ENCODE data around the gene L1TD1.
A peak's percentile ranks its signal among the peaks of the same experiment; 100 is the strongest.
"Not testable (repeated sequence)": the region's sequence is repeated elsewhere in the genome, so short reads cannot be mapped to it uniquely, and the experiment has no call there.

L1TD1 gene

DNA sequence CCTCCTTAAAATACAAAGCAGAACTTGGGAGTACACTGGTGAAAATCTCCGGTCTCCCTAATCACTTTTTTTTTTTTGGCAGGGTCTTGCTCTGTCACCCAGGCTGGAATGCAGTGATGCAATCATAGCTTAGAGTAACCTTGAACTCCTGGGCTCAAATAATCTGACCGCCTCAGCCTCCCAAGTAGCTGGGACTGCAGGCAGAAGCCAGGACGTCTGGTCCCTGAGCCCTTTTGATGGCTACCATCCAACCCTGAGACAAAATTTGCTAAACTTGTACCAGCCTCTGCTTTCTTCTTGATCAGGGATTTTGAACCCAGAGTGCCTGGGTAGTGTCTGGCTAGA is 4.1 kb downstream of the L1TD1 start:
- DNase-seq = no peak

DNA sequence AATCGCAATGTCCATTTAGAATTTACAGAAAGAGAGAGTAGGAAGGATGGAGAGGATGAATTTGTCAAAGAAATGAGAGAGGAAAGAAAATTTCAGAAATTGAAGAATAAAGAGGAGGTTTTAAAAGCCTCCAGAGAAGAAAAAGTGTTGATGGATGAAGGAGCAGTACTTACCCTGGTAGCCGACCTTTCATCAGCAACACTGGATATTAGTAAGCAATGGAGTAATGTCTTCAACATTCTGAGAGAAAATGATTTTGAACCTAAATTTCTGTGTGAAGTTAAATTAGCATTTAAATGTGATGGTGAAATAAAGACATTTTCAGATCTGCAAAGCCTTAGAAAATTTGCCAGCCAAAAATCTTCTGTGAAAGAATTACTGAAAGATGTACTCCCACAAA is 12.5 kb downstream of the L1TD1 start:
- no peak for DNase-seq

DNA sequence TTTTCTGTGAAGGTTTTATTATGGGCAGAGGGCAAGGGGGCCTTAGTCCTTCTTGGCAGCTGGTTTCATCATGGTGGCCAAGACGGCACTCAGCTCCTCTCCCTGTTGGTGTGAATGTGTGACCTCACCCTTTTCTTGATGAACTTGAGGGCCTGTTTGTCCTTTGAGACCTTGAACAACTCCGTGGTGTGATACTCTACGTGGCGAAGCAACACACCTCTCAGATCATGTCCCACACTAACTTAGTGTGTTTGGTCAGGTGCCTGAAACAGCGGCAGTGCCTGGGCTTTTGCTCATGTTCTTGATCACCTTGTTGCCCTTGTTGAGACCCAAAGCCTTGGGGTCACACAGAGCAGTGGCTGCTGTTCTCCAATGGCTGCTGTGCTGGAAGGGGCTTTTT is 13.4 kb downstream of the L1TD1 start:
- DNase-seq = no peak

DNA sequence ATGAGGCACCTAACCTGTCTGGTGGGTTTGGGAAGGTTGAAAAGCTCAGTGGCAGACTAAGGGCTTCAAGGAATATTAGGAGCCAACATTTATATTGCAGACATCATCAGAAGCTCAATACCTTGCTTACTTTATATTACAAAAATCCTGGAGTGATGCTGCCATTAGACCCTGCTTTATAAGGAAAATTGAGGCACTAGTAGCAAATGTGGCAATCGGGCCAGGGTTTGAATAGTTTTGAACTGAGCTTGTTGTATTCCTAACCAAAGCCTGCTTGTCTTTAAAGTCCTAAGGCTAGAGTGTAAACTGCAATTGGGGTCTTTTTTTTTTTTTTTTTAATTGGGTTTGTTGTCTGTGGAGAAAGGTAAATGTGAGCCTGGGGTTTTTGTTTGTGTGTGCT is 14.3 kb downstream of the L1TD1 start:
- no peak for DNase-seq

DNA sequence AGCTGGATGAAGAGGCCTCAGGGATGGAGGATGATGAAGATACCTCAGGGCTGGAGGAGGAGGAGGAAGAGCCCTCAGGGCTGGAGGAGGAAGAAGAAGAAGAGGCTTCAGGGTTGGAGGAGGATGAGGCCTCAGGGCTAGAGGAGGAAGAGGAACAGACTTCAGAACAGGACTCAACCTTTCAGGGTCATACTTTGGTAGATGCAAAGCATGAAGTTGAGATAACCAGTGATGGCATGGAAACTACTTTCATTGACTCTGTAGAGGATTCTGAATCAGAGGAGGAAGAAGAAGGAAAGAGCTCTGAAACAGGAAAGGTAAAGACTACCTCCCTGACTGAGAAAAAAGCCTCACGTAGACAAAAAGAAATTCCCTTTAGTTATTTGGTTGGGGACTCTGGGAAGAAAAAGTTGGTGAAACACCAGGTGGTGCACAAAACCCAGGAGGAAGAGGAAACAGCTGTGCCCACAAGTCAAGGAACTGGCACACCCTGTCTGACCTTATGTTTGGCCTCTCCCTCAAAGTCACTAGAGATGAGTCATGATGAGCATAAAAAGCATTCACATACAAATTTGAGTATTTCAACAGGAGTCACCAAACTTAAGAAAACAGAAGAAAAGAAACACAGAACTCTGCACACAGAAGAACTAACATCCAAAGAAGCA is 15.4 kb downstream of the L1TD1 start:
- no peak for DNase-seq

DNA sequence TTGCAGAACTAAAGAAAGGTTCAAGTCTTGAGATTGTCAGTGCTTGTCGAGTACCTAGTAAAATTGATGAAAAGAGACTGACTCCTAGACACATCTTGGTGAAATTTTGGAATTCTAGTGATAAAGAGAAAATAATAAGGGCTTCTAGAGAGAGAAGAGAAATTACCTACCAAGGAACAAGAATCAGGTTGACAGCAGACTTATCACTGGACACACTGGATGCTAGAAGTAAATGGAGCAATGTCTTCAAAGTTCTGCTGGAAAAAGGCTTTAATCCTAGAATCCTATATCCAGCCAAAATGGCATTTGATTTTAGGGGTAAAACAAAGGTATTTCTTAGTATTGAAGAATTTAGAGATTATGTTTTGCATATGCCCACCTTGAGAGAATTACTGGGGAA is 16.3 kb downstream of the L1TD1 start:
- DNase-seq = peak; percentile 11

DNA sequence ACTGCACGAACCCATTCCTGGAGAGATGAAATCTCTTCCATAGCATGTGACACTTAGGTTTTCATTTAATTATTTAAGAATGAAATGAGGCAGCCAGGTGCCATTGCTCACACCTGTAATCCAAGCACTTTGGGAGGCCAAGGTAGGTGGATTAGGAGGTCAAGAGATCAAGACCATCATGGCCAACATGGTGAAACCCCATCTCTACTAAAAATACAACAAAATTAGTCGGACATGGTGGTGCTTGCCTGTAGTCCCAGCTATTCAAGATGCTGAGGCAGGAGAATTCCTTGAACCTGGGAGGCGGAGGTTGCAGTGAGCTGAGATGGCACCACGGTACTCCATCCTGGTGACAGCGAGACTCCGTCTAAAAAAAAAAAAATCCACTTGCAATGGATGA is 17.8 kb downstream of the L1TD1 start:
- DNase-seq = no peak

DNA sequence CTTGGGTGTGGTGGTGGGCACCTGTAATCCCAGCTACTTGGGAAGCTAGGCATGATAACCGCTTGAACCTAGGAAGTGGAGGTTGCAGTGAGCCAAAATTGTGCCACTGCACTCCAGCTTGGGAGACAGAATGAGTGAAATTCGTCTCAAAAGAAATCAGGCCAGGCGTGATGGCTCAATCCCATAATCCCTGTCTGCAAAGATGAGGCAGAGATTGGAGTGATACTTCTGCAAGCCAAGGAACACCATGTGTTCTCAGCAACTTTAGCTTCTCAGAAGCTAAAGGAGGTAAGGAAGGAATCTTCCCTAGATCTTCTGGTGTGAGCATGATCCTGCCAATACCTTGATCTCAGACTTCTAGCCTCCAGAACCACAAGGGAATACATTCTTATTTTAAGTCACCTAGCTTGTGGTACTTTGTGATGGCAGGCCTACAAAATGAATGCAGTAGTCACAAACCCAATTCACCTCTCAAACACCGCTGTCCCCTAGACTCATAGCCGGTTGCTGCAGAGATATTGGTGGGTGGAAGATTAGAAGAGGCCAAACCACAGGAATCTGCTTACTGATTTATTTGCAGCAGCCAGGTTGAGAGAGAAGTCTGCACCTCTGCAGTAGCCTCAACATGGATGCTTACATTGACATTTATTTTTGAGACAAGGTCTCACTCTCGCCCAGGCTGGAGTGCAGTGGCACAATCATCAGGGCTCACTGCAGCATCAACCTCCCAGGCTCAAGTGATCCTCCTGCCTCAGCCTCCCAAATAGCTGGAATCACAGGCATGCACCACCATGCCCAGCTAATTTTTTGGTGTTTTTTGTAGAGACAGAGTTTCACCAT is 18.6 kb downstream of the L1TD1 start:
- DNase-seq = no peak

DNA sequence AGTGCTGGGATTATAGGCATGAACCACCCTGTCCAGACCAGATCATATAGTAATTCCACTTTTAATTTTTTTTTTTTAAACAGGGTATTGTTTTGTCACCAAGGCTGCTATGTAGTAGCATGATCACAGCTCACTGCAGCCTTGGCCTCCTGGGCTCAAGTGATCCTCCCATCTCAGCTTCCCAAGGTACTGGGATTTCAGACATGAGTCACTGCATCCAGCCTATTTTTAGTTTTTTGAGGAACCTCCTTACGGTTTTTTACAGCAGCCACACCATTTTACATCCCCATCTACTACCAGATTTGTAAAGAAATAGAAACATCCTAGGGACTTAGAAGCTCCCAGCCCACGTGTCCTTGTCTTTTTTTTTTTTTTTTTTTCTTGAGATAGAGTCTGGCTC is 24.0 kb downstream of the L1TD1 start:
- no peak for DNase-seq

DNA sequence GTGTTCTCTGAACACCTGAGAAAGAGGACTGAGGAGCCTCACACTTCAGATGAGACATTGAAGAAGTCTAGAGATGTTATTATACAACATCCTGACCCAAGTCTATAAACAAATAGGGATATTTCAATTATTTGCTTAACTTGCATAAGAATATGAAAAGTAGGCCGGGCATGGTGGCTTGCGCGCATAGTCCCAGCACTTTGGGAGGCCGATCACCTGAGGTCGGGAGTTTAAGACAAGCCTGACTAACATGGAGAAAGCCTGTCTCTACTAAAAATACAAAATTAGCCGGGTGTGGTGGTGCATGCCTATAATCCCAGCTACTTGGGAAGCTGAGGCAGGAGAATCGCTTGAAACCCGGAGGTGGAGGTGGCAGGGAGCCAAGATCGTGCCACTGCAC is 25.8 kb downstream of the L1TD1 start:
- not testable (repeated sequence) for DNase-seq

DNA sequence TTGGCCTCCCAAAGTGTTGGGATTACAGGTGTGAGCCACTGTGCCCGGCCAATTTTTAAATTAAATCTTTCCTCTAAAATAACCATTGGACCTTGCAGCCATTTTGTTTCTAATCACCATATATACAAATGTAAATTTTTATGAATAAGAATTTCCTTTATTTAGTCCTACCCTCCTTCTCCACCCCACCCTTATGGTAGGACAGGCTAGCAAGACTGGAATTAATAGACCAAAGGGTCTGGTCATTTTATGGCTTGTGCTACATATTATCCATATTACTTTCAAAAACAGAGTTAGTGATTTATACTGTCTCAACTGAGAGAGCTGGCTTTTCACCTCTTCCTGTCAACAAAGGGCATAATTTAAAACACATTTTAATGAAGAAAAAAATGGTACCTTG is 26.5 kb downstream of the L1TD1 start:
- no peak for DNase-seq

DNA sequence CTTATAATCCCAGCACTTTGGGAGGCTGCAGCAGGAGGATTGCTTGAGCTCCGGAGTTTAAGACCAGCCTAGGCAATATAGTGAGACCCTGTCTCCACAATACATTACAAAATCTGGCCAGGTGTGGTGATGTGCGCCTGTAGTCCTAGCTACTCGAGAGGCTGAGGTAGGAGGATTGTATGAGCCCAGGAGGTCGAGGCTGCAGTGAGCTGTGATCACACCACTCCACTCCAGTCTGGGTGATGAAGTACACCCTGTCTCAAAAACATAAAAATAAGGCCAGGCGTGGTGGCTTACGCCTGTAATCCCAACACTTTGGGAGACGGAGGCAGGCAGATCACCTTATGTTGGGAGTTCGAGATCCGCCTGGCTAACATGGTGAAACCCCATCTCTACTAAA is 27.7 kb downstream of the L1TD1 start:
- DNase-seq = no peak

DNA sequence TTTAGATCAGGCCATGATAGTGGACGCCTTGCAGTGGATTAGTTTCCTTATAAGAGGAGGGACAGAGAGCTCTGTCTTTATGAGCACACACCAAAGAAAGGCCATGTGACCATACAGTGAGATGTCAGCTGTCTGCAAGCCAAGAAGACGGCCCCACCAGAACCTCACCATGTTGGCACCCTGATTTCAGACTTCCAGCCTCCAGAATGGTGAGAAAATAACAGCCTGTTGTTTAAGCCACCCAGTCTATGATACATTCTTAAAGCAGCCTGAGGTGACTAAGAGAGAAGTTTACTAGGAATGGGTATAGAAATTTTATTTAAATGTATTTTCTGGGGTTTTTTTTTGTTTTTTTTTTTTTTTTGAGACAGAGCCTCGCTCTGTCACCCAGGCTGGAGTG is 29.5 kb downstream of the L1TD1 start:
- no peak for DNase-seq

DNA sequence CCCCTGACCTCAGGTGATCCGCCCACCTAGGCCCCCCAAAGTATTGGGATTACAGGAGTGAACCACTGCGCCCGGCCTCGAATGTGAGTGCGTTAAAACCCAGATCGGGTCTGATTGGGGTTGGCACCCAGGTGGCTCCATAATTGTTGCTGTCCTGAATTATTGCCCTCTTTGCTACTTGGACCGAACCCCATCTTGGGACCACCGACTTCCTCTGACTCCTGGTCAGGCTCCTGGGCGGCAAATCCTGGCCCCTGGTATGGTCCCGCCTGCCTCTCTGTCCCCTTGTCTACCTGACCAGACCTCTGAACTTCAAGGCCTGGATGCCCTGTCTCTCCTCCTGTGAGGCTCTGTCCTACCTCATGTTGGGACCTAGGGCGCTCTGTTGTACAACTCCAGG is 32.8 kb downstream of the L1TD1 start:
- DNase-seq = no peak

DNA sequence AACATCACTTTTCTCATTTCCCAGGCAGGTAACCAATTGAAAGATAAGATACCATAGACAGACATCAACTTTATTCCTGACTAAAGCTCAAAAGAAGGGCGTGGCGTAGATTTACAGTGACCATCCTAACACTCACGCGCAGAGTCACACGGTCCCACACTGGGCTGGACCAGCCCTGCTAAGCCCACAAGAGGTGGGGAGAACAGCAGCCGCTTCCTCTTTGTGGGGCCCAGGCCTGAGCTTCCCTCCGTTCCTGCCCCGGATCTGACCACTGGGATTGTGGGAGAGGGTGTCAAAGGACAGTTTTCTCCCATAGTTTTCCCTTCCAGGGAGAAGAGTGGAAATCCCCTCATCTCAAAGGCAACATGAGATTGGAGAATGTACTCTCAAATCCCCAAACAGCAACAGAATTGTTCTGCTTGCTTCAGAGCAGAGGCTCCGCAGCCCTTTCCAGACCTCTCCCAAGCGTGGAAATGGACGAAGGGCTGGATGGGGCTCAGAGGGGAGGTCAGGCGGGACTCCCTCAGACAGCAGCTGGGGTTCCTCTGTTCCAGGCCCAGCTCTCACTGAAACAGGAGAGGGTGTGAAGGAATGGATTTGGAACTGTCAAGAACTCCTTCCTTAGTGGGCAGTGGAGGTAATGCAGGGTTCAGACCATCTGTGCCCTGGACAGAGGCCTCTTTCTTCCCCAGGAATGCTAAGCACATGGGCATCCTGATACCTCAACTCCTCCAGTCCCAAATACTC is 33.7 kb downstream of the L1TD1 start:
- DNase-seq = no peak

DNA sequence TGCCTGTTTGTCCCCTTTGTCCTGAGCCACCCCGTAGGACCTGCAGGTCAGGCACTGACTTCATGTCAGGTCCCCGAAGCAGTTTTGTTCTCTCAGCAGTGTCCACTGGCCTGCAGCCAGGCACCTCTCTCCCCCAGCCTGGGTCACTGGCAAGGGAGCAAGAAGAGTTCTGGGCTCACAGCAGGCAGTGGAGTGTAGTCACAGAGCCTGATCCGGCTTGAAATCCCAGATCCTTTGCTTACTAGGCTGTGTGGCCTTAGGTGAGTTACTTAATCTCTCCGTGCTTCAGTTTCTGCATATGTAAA is 34.2 kb downstream of the L1TD1 start:
- no peak for DNase-seq

DNA sequence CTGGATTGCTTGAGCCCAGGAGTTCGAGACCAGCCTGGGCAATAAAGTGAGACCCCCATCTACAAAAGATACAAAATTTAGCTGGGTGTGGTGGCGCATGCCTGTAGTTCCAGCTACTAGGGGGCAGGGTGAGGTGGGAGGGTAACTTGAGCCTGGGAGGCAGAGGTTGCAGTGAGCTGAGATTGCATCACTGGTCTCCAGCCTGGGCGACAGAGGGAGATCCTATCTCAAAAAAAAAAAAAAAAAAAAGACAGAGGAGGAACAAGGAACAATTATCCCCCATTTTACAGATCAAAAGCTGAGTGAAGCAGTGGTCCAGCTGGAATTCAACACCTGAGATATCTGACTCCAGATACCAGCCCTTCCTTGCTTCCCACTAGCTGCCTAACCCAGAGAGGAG is 34.8 kb downstream of the L1TD1 start:
- no peak for DNase-seq

DNA sequence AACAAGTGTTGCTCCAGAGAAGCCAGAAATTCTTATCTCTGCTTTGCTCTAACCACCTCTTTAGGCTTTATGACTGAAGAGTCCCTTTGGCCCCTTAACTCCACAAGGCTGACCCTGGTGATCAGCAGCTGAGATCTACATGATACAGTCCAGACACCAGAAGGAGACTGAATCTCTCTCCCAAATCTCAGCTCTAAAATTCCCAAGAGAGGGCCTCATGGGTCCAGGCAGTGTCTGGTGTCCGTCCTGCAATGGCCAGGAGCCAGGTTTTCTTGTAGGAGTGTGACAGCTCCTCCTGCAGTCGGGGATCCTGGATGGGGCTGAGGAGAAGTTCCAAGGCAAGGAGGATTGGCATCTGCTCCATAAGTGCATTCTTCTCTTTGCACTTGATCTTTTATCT is 35.3 kb downstream of the L1TD1 start:
- no peak for DNase-seq

DNA sequence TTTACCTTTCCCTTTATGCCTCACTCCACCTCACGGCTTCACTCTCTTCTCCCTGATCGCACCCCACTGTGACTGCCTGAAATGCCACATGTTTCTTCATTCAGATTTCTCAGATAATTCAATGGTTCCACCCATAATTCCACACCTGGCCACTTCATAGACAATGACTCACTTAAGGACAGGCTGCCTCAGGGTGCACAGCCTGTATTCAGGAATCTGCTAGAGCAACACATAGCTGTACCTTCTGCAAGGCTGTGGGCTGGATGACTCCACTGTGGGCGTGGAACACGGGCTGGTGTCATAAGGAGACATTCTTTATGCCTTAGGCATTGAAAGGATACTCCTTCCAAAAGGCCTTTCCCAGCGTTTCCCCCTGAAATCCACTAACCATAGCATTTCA is 36.1 kb downstream of the L1TD1 start:
- no peak for DNase-seq

DNA sequence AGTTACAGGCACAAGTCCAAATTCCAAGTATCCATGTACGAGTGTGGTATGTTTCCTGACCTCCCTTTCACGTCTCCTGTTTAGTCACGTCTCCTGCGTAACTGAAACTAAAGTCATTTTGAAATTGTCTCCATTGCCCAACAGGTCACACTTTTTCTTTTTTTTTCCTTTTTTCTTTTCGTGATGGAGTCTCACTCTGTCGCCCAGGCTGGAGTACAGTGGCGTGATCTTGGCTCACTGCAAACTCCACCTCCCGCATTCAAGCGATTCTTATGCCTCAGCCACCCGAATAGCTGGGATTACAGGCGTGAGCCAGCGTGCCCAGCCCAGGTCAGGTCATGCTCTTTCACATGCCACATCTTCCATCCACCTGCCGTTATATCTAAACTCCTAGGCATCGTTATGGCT is 38.2 kb downstream of the L1TD1 start:
- DNase-seq = no peak

DNA sequence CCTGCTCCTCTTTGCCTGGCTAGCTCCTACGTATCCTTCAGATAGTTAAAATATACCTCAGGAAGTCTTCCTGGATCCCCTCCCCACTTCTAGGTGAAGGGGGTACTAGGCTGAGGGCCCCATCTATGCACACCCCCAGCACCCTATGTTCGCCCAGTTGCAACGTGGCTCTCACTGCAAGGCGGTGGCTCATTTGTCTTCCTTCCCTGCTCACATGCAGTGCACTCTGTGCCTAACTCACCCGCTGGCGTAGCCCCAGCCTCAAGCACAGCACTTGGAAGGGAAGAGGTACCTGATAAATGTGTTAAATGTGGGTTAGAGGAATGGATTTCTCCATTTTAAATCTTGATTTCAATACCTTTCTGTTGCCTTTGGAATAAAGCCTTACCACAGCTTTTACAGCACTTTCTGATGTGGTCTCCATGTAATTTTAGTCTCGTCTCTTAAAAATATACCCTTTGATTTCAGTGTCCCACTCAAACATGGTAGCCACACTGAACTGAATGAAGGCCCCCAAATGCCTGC is 39.3 kb downstream of the L1TD1 start:
- DNase-seq = no peak

DNA sequence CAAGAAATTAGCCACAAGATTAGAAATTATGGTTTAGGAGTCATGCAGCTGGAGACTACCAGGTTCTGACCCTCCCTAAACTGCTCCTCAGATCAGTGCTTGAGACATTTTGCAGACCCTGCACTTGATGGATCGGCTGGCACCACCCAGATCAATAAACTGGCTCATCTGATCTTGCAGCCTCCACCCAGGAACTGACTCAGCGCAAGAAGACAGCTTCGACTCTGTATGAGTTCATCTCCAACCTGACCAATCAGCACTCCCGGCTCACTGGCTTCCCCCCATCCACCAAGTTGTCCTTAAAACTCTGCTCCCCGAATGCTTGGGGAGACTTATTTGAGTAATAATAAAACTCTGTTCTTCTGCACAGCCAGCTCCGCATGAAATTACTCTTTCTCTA is 40.0 kb downstream of the L1TD1 start:
- DNase-seq = no peak

DNA sequence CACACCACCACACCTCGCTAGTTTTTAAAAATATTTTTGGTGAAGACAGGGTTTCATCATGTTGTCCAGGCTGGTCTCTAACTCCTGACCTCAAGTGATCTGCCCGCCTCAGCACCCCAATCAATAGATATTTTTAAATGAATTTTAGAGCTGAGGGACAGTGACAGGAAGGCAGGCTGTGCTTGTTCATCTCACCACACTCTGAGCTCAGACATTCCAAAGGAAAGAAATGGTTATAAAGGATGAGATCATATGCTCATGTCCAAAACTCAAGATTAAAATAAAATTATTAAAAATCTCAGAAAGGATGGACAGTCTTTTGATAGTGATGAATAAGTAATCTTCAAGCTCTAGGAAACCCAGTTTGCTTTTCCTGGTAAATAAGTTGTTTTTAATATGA is 40.9 kb downstream of the L1TD1 start:
- no peak for DNase-seq

DNA sequence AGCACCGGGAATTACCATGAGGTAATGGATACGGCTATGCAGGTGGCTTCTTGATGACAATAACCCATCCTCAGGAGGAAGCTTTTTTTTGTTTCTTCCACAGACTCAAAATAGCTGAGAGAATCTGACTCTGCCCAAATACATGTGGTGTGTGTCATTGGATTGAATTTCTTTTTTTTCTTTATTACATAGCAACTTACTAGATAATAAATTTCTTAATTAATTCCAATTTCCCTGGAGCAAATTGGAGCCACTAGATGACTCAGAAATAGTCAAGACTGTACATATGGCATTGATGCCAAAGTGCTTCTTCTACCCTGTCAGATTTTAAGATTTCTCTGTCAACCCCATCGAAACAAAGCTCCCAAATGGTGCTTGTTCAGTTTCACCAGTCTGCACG is 42.7 kb downstream of the L1TD1 start:
- DNase-seq = no peak
